ENCODE data around the gene DGKA. TPM values are rescaled to one million over a fixed set of nuclear protein-coding genes. Genes with fewer than 3 reads are reported as not detected.

The DGKA gene
- total and polyA plus RNA-seq, 2 of the 13 experiments (the other 11 are each of a cell fraction or from before 2014, with no cell fraction given) = 2.4 to 5.4 TPM

DNA sequence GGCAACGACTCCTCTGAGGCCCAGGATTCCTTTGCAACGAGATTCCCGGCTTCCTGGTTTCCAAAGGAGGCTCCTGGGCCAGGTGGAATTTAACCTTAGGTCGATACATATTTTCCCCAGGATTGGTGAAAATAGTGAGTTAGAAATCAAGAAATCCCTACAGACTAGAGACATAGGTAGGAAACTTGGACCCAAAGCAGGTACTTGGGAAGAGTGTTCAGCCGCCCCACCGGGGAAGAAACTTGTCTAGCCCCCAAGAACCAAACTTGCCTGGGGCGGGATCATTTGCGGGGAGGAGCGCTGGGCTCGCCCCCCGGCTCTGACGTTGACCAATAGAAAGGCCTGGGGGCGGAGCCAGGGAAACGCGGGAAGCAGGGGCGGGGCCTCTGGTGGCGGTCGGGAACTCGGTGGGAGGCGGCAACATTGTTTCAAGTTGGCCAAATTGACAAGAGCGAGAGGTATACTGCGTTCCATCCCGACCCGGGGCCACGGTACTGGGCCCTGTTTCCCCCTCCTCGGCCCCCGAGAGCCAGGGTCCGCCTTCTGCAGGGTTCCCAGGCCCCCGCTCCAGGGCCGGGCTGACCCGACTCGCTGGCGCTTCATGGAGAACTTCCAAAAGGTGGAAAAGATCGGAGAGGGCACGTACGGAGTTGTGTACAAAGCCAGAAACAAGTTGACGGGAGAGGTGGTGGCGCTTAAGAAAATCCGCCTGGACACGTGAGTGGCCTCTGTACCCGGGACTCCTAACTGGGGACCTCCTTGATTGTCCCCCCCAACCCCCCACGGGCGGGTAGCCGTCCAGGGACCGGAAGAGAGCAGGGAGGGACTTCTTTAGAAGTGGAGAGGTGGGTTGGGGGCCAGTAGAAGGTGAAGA lies 35.7 kb downstream of the DGKA start, which contains the start of gene CDK2 (continued):
- TF ChIP-seq ZNF772 (CRISPR knock-in tag; IDR thresholded peaks at IDR 0.05) (0 out of 2 replicates have a peak, but pooled peaks have one; percentile 2), HNRNPLL (IDR thresholded peaks at IDR 0.05; ENCODE audit: low read depth, low read length, poor library complexity, severe bottlenecking) (peak; percentile 40), BRD4 (CRISPR knock-in tag; IDR thresholded peaks at IDR 0.05) (no peak), GTF3A (CRISPR knock-in tag; conservative IDR thresholded peaks at IDR 0.05) (no peak), POLR2AphosphoS5 (IDR thresholded peaks at IDR 0.05; ENCODE audit: low read depth, low read length) (peak; percentile 78), ZNF431 (CRISPR knock-in tag; IDR thresholded peaks at IDR 0.05; ENCODE audit: borderline replicate concordance, low read depth) (no peak), ESRRA (CRISPR knock-in tag; IDR thresholded peaks at IDR 0.05; ENCODE audit: low read depth) (no peak), SIN3A (IDR thresholded peaks at IDR 0.05; ENCODE audit: borderline replicate concordance, low read depth, low read length) (peak; percentile 73; the same call in 1 of the 2 replicates), ZNF563 (CRISPR knock-in tag; IDR thresholded peaks at IDR 0.05) (0 out of 2 replicates have a peak, but pooled peaks have one; percentile 27), POLR2AphosphoS2 (IDR thresholded peaks at IDR 0.05; ENCODE audit: low read depth, low read length) (no peak), KDM5B (CRISPR knock-in tag; IDR thresholded peaks at IDR 0.05; ENCODE audit: borderline replicate concordance) (peak; percentile 54; the same call in 1 of the 2 replicates), GATAD1 (CRISPR knock-in tag; IDR thresholded peaks at IDR 0.05) (0 out of 2 replicates have a peak, but pooled peaks have one; percentile 29)
- TF ChIP-seq, protein P1, sequence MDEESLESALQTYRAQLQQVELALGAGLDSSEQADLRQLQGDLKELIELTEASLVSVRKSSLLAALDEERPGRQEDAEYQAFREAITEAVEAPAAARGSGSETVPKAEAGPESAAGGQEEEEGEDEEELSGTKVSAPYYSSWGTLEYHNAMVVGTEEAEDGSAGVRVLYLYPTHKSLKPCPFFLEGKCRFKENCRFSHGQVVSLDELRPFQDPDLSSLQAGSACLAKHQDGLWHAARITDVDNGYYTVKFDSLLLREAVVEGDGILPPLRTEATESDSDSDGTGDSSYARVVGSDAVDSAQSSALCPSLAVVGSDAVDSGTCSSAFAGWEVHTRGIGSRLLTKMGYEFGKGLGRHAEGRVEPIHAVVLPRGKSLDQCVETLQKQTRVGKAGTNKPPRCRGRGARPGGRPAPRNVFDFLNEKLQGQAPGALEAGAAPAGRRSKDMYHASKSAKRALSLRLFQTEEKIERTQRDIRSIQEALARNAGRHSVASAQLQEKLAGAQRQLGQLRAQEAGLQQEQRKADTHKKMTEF (CRISPR knock-in tag; IDR thresholded peaks at IDR 0.05) = peak; percentile 42; the same call in 1 of the 2 replicates
- TF ChIP-seq, protein P2, sequence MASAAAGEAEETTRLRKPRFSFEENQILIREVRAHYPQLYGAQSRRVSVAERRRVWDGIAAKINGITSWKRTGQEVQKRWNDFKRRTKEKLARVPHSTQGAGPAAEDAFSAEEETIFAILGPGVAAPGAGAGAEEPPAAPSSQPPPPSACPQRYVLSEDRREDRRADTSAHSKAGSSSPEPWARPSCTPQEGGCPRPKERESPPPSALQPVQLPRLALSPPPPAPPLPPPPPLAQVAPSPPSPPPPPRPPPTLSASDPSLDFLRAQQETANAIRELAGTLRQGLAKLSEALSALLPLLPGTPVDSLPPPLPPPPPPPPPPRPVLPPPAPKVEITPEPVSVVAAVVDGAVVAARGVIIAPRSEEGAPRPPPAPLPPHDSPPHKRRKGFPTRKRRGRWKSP (CRISPR knock-in tag; IDR thresholded peaks at IDR 0.05) = peak; percentile 56; the same call in 1 of the 2 replicates
- TF ChIP-seq, protein P3, sequence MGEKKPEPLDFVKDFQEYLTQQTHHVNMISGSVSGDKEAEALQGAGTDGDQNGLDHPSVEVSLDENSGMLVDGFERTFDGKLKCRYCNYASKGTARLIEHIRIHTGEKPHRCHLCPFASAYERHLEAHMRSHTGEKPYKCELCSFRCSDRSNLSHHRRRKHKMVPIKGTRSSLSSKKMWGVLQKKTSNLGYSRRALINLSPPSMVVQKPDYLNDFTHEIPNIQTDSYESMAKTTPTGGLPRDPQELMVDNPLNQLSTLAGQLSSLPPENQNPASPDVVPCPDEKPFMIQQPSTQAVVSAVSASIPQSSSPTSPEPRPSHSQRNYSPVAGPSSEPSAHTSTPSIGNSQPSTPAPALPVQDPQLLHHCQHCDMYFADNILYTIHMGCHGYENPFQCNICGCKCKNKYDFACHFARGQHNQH (CRISPR knock-in tag; IDR thresholded peaks at IDR 0.05) = peak; percentile 20; the same call in 1 of the 2 replicates
- TF ChIP-seq, protein P4, sequence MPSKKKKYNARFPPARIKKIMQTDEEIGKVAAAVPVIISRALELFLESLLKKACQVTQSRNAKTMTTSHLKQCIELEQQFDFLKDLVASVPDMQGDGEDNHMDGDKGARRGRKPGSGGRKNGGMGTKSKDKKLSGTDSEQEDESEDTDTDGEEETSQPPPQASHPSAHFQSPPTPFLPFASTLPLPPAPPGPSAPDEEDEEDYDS (CRISPR knock-in tag; IDR thresholded peaks at IDR 0.05) = peak; percentile 52; the same call in 1 of the 2 replicates
- TF ChIP-seq, protein P5, sequence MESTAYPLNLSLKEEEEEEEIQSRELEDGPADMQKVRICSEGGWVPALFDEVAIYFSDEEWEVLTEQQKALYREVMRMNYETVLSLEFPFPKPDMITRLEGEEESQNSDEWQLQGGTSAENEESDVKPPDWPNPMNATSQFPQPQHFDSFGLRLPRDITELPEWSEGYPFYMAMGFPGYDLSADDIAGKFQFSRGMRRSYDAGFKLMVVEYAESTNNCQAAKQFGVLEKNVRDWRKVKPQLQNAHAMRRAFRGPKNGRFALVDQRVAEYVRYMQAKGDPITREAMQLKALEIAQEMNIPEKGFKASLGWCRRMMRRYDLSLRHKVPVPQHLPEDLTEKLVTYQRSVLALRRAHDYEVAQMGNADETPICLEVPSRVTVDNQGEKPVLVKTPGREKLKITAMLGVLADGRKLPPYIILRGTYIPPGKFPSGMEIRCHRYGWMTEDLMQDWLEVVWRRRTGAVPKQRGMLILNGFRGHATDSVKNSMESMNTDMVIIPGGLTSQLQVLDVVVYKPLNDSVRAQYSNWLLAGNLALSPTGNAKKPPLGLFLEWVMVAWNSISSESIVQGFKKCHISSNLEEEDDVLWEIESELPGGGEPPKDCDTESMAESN (CRISPR knock-in tag; conservative IDR thresholded peaks at IDR 0.05) = 0 out of 2 replicates have a peak, but pooled peaks have one; percentile 28
- TF ChIP-seq, protein P6, sequence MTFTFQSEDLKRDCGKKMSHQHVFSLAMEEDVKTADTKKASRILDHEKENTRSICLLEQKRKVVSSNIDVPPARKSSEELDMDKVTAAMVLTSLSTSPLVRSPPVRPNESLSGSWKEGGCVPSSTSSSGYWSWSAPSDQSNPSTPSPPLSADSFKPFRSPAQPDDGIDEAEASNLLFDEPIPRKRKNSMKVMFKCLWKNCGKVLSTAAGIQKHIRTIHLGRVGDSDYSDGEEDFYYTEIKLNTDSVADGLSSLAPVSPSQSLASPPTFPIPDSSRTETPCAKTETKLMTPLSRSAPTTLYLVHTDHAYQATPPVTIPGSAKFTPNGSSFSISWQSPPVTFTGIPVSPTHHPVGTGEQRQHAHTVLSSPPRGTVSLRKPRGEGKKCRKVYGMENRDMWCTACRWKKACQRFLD (CRISPR knock-in tag; IDR thresholded peaks at IDR 0.05; ENCODE audit: borderline replicate concordance) = peak; percentile 28; the same call in 1 of the 2 replicates
